K562 (cell line): ENCODE data around the gene WIPF2. TPM values are rescaled to one million over a fixed set of nuclear protein-coding genes. Genes with fewer than 3 reads are reported as not detected.

Experiments
- ATAC-seq: fragments of 200-7000 bp; cut with Tn5 transposase; 3 replicates; pipeline ENCODE4 v1.9.1; 2020; ENCODE audit warnings: moderate library complexity
- BruUV-seq: library from RNA; stranded (reverse); fragments of 400-500 nt; replicated peaks from 2 replicates; lab custom pipeline; 2021; lab: Mats Ljungman, UMichigan
- CTCF ChIA-PET: fragments of 300-600 bp; formaldehyde crosslinking; extraction: SDS; loops from one replicate; lab custom pipeline; 2021; ENCODE audit warnings: low intra/inter-chr PET ratio; lab: Yijun Ruan, JAX
- POLR2A ChIA-PET: fragments of 300-600, 350-650 bp; sonication (Branson Sonifier 250); formaldehyde crosslinking; extraction: SDS; loops from one replicate; lab custom pipeline; 2021; ENCODE audit warnings: antibody characterized with exemption, inconsistent platforms; lab: Yijun Ruan, JAX
- DNase-seq, 4 experiments: peaks; one replicate each; pipeline versions ENCODE4 v3.0.0 to v3.0.0-alpha.2; 2011 to 2018; ENCODE audit warnings: low spot score in 3 of 4, mixed read lengths in 3 of 4; ENCODE audit errors: extremely low read depth in 1 of 4
- FAIRE-seq: peaks from 2 replicates; lab custom pipeline; 2011; peaks lifted over from hg19 to GRCh38; lab: Jason Lieb, UNC
- H2AFZ ChIP-seq: 2 replicates; pipeline ENCODE4 v1.6.0; 2011; ENCODE audit warnings: low read depth, low read length, control low read depth, inconsistent platforms
- H3K27ac ChIP-seq: fragments of 200-600 bp; 3 replicates; pipeline ENCODE4 v1.8.0; 2011; ENCODE audit warnings: low read depth, mild to moderate bottlenecking, control low read depth, inconsistent platforms, low read length, moderate library complexity, mixed read lengths; ENCODE audit errors: extremely low read depth
- H3K27me3 ChIP-seq, 2 experiments: fragments of 300-600 bp in 1 of 2; 2 replicates in 1 of 2; 3 replicates in 1 of 2; pipeline versions ENCODE4 v1.6.0 to v1.8.0; 2011; ENCODE audit warnings: inconsistent platforms in 2 of 2, low read length in 2 of 2, mild to moderate bottlenecking in 1 of 2, mixed read lengths in 1 of 2, moderate library complexity in 1 of 2; ENCODE audit not compliant: control insufficient read depth in 2 of 2, insufficient read depth in 2 of 2
- H3K36me3 ChIP-seq: fragments of 300-600 bp; 3 replicates; pipeline ENCODE4 v1.8.0; 2011; ENCODE audit warnings: mild to moderate bottlenecking, low read length, inconsistent platforms; ENCODE audit not compliant: control insufficient read depth, insufficient read depth
- H3K4me1 ChIP-seq, 2 experiments: fragments of 200-600 bp in 1 of 2; replicated peaks in 1 of 2; 2 replicates in 1 of 2; 3 replicates in 1 of 2; pipeline versions ENCODE4 v1.5.1 to v1.8.0; 2011; ENCODE audit warnings: inconsistent platforms in 2 of 2, low read length in 2 of 2, mild to moderate bottlenecking in 1 of 2, mixed read lengths in 1 of 2, moderate library complexity in 1 of 2; ENCODE audit not compliant: control insufficient read depth in 2 of 2, insufficient read depth in 2 of 2
- H3K4me2 ChIP-seq: 2 replicates; pipeline ENCODE4 v1.6.1; 2011; ENCODE audit warnings: low read length, control low read depth, inconsistent platforms, mixed read lengths; ENCODE audit not compliant: insufficient read depth
- H3K4me3 ChIP-seq: fragments of 200-600 bp; sonication (generic), shearing (Covaris generic); 2 replicates; pipeline ENCODE4 v1.5.1; 2016; ENCODE audit warnings: control low read depth, inconsistent platforms
- H3K79me2 ChIP-seq: fragments of 200-600 bp; 3 replicates; pipeline ENCODE4 v1.8.0; 2011; ENCODE audit warnings: low read length, inconsistent platforms; ENCODE audit not compliant: control insufficient read depth, insufficient read depth
- H3K9ac ChIP-seq, 2 experiments: 2 replicates each; pipeline versions ENCODE4 v1.6.0 to v1.6.1; 2011; ENCODE audit warnings: low read depth in 2 of 2, low read length in 2 of 2, control low read depth in 1 of 2, inconsistent platforms in 1 of 2, mild to moderate bottlenecking in 1 of 2, mixed read lengths in 1 of 2; ENCODE audit not compliant: insufficient read depth in 1 of 2
- H3K9me1 ChIP-seq: one replicate; pipeline ENCODE4 v1.6.0; 2011; ENCODE audit warnings: inconsistent platforms, mild to moderate bottlenecking, low read length, moderate library complexity; ENCODE audit not compliant: control insufficient read depth, insufficient read depth
- H3K9me3 ChIP-seq: replicated peaks from 2 replicates; pipeline ENCODE4 v1.5.1; 2011; ENCODE audit warnings: low read depth, low read length, inconsistent platforms; ENCODE audit not compliant: control insufficient read depth, insufficient read depth
- H4K20me1 ChIP-seq: replicated peaks from 2 replicates; pipeline ENCODE4 v1.6.1; 2011; ENCODE audit warnings: low read length, inconsistent platforms, mixed read lengths; ENCODE audit not compliant: control insufficient read depth, insufficient read depth
- CTCF ChIP-seq, 3 experiments: IDR thresholded peaks in 2 of 3; conservative IDR thresholded peaks in 1 of 3; 2 replicates each; pipeline ENCODE4 v1.5.1; 2011 to 2012; ENCODE audit warnings: low read length in 3 of 3, mild to moderate bottlenecking in 3 of 3, control low read depth in 2 of 3, improper control_type of control experiment in 1 of 3, inconsistent platforms in 1 of 3, low read depth in 1 of 3, mixed read lengths in 1 of 3, moderate library complexity in 1 of 3; ENCODE audit not compliant: insufficient read depth in 2 of 3
- DPF2 ChIP-seq: fragments of 450-650 bp; IDR thresholded peaks from 2 replicates; pipeline ENCODE4 v1.6.1; 2016
- HDAC6 ChIP-seq: IDR thresholded peaks from 2 replicates; pipeline ENCODE4 v1.6.1; 2012; ENCODE audit warnings: low read depth, mild to moderate bottlenecking, control low read depth, inconsistent platforms, low read length, moderate library complexity
- REST ChIP-seq, 2 experiments: fragments of 450-650 bp; formaldehyde crosslinking in 1 of 2; IDR thresholded peaks; 2 replicates each; pipeline versions ENCODE4 v1.4.0 to v1.6.1; 2014 to 2020; ENCODE audit warnings: mild to moderate bottlenecking in 2 of 2, borderline replicate concordance in 1 of 2, low read depth in 1 of 2
- SMC3 ChIP-seq: conservative IDR thresholded peaks from 2 replicates; pipeline ENCODE4 v1.6.1; 2011; ENCODE audit warnings: low read depth, low read length, improper control_type of control experiment; ENCODE audit not compliant: insufficient read depth
- ZFP1 ChIP-seq: fragments of 450-650 bp; formaldehyde crosslinking; IDR thresholded peaks from 2 replicates; pipeline ENCODE4 v1.4.0; 2020; ENCODE audit warnings: mild to moderate bottlenecking, mixed read lengths
- ZNF395 ChIP-seq: fragments of 200-800 bp; sonication (Bioruptor generic); IDR thresholded peaks from 2 replicates; pipeline ENCODE4 v1.6.1; 2017; ENCODE audit warnings: missing genetic modification characterization, missing compliant biosample characterization
- WGBS: fragments of 100-300 bp; shearing (Covaris generic); methylation state at CpG from one replicate; pipeline ENCODE4 v1.1.6; 2016; ENCODE audit warnings: low coverage, mixed read lengths; ENCODE audit not compliant: insufficient coverage; ENCODE audit errors: missing lambda C conversion rate; 5-methylcytosine and 5-hydroxymethylcytosine counted together
- in situ Hi-C: fragments of 300-500 bp; cut with MboI; formaldehyde crosslinking; loops from 4 replicates; pipeline ENCODE4 v1.15.0; 2018; ENCODE audit warnings: inconsistent platforms, mixed read lengths
- intact Hi-C: fragments of 100-400 bp; cut with micrococcal nuclease; formaldehyde crosslinking; loops from 2 replicates; pipeline ENCODE4 v1.14.2; 2022
- polyA plus RNA-seq, 8 experiments: library from polyadenylated mRNA; depleted of rRNA in 4 of 8; stranded (reverse) in 5 of 8; unstranded in 3 of 8; fragments of >200 nt; fragmentation: Nextera tagmentation in 2 of 8; fragmentation: Illumina TruSeq in 1 of 8; extraction: Ambion mirVana in 2 of 8; extraction: Trizol in 1 of 8; gene quantifications; 2 replicates each; pipeline versions ENCODE4 v1.2.1 to v1.2.3, GENCODE V29; 2011 to 2014; ENCODE audit warnings: inconsistent platforms in 1 of 8, missing spikeins in 1 of 8
- total RNA-seq, 7 experiments: library from RNA; depleted of rRNA in 6 of 7; stranded (reverse); fragments of >200 nt in 6 of 7; fragmentation: Illumina TruSeq in 2 of 7; extraction: Trizol in 2 of 7; gene quantifications; 2 replicates each; pipeline versions ENCODE4 v1.2.1 to v1.2.3, GENCODE V29; 2011 to 2021; ENCODE audit warnings: low replicate concordance in 1 of 7

Gene WIPF2
- total and polyA plus RNA-seq, 9 of the 15 experiments (the other 6 are each of a cell fraction or from before 2014, with no cell fraction given): 3.6 to 15.0 (median 5.3) TPM

GRCh38 chr17:40290629-40291280, 71.7 kb downstream of the WIPF2 start:
- Histone ChIP-seq H3K9ac (no peak overlapping the region), H3K79me2 (peaks cover 41% of the 10 kb centered on the region), H3K4me3 (no peak overlapping the region), H4K20me1 (no peaks in the 10 kb centered on the region), H3K4me2 (no peak overlapping the region), H2AFZ (no peak overlapping the region), H3K27me3 (no peaks in the 10 kb centered on the region), H3K9me1 (no peaks in the 10 kb centered on the region), H3K9me3 (no peaks in the 10 kb centered on the region), H3K4me1 (peaks cover 0 to 7% of the 10 kb centered on the region in 2 experiments; a peak in 2 of 5 replicates), H3K27ac (no peak overlapping the region), H3K36me3 (peaks cover 65% of the 10 kb centered on the region)
- ChIA-PET CTCF (interaction anchor here (0.8 to 2.2 kb wide), 5 partner anchors 89 to 742 kb away, joined by 3 to 19 read pairs (median 9); no protein-coding TSS in a partner anchor), POLR2A (interaction anchor here (0.6 to 3.4 kb wide), 5 partner anchors 9 to 246 kb away, joined by 3 to 16 read pairs (median 3); no protein-coding TSS in a partner anchor)
- in situ Hi-C loops (loop anchor here (5.0 to 25.0 kb wide), 2 partner anchors 178 to 278 kb away; partner anchors contain the start of gene CSF3), intact Hi-C loops (loop anchor here (1.0 kb wide), 1 partner anchor 89 kb away; no protein-coding TSS in a partner anchor)
- BruUV-seq: no TSS peak
- peak in 2 of 4 experiments; percentile 35 to 66 for DNase-seq
- ATAC-seq: no peak
- 65% methylated on average over 4 of the region's 4 CpGs for WGBS
- FAIRE-seq: peak; percentile 32
- TF ChIP-seq ZFP1 (no peak), REST (IDR thresholded peaks at IDR 0.05; ENCODE audit: borderline replicate concordance) (peak; percentile 59; the same call in 1 of the 2 replicates), REST (CRISPR knock-in tag; IDR thresholded peaks at IDR 0.05; ENCODE audit: low read depth) (no peak), HDAC6 (no peak), ZNF395 (CRISPR knock-in tag) (0 out of 2 replicates have a peak, but pooled peaks have one; percentile 36), DPF2 (no peak), SMC3 (peak; percentile 30; the same call in 1 of the 2 replicates), CTCF (IDR thresholded peaks at IDR 0.05 in 2 of 3, conservative IDR thresholded peaks at IDR 0.05 in 1 of 3; ENCODE audit: insufficient read depth in 2 of 3, low read depth in 1 of 3, low read length in 3 of 3) (peak; percentile 34 to 71 (median 56); a peak in 5 of 6 replicates)
